Sigmoid colon (tissue), 7 donors: Measurements from ENCODE around the gene NEIL1. TPM values are rescaled to one million over a fixed set of nuclear protein-coding genes. Genes with fewer than 3 reads are reported as not detected.

ENCODE experiments used
- DNase-seq: peaks from one replicate; pipeline ENCODE4 v3.0.0-alpha.2; 2019
- H3K27ac ChIP-seq, 4 donors: fragments of 200-600 bp; sonication (generic); one replicate each; pipeline ENCODE4 v1.5.1; 2016 to 2019; ENCODE audit warnings: mild to moderate bottlenecking in 1 of 4
- H3K27me3 ChIP-seq, 3 donors: fragments of 200-600 bp; sonication (generic); one replicate each; pipeline ENCODE4 v1.5.1; 2019; ENCODE audit warnings: mild to moderate bottlenecking in 1 of 3
- H3K36me3 ChIP-seq, 4 donors: fragments of 200-600 bp; sonication (generic); one replicate each; pipeline ENCODE4 v1.5.1; 2016 to 2019
- H3K4me1 ChIP-seq, 4 donors: fragments of 200-600 bp; sonication (generic); one replicate each; pipeline ENCODE4 v1.5.1; 2017 to 2019
- H3K4me3 ChIP-seq, 4 donors: fragments of 200-600 bp; sonication (generic); one replicate each; pipeline ENCODE4 v1.5.1; 2017 to 2019; ENCODE audit warnings: mild to moderate bottlenecking in 2 of 4, moderate library complexity in 1 of 4
- H3K9me3 ChIP-seq, 4 donors: fragments of 200-600 bp in 3 of 4; sonication (generic) in 3 of 4; one replicate each; pipeline versions ENCODE4 v1.5.1 to v1.6.1; 2013 to 2019
- EP300 ChIP-seq, 4 donors: sonication (generic); formaldehyde crosslinking; IDR thresholded peaks; one replicate each; pipeline ENCODE4 v1.6.1; 2017; ENCODE audit warnings: antibody characterized with exemption in 4 of 4
- POLR2A ChIP-seq, 2 donors: fragments of 450-650 bp; IDR thresholded peaks; one replicate each; pipeline ENCODE4 v1.6.1; 2016; ENCODE audit warnings: antibody characterized with exemption in 2 of 2, mild to moderate bottlenecking in 2 of 2, moderate library complexity in 2 of 2
- POLR2AphosphoS5 ChIP-seq, 4 donors: sonication (generic); formaldehyde crosslinking; IDR thresholded peaks; one replicate each; pipeline ENCODE4 v1.6.1; 2017; ENCODE audit warnings: antibody characterized with exemption in 4 of 4
- WGBS, 2 donors: extraction: QIAGEN DNeasy Blood & Tissue Kit; methylation state at CpG; one replicate each; pipeline ENCODE4 v1.1.7; 2013; 5-methylcytosine and 5-hydroxymethylcytosine counted together
- intact Hi-C: fragments of 100-400 bp; cut with DNase I; formaldehyde crosslinking; loops from one replicate; pipeline ENCODE4 v1.15.1; 2023
- polyA plus RNA-seq, 3 donors: library from polyadenylated mRNA; stranded (reverse); fragments of 200-250 nt; gene quantifications; one replicate each; pipeline ENCODE4 v1.2.3, GENCODE V29; 2013
- total RNA-seq, 4 donors: library from RNA; depleted of rRNA; stranded (reverse); fragments of >200 nt; gene quantifications; one replicate each; pipeline ENCODE4 v1.1.0, GENCODE V29; 2016
- TF ChIP-seq, protein P1 (sequence below), 4 experiments: fragments of 450-650 bp in 3 of 4; fragments of 200-600 bp in 1 of 4; IDR thresholded peaks; one replicate each; pipeline ENCODE4 v1.5.1; 2016 to 2019; ENCODE audit warnings: antibody characterized with exemption in 4 of 4, mild to moderate bottlenecking in 3 of 4, moderate library complexity in 2 of 4
- donor health status: healthy with polysubstance abuse.
- donor health status: Bipolar disorder and iron deficiency.
- donor health status: healthy.

Gene NEIL1
- total and polyA plus RNA-seq, 7 donors: 5.4 to 51.5 (median 22.2) TPM

- Histone ChIP-seq H3K36me3 (peaks cover 14 to 41% (median 26%) of the 10 kb centered on the region in 4 donors), H3K4me3 (no peak overlapping the region), H3K27me3 (no peaks in the 10 kb centered on the region), H3K27ac (no peak overlapping the region), H3K4me1 (peaks cover 0 to 4% (median under 1%) of the 10 kb centered on the region in 4 donors), H3K9me3 (no peaks in the 10 kb centered on the region)
- TF ChIP-seq POLR2AphosphoS5 (IDR thresholded peaks at IDR 0.05): peak in 1 of 4 donors; percentile 14
- TF ChIP-seq POLR2A (IDR thresholded peaks at IDR 0.05): no peak
- no peak for DNase-seq
- WGBS, 2 donors: 87 to 89% methylated on average over 7 of the region's 7 CpGs
- intact Hi-C loops: no loop called here
Measured at GRCh38 chr15:75354454-75354853, 7.6 kb downstream of the NEIL1 start.

DNA sequence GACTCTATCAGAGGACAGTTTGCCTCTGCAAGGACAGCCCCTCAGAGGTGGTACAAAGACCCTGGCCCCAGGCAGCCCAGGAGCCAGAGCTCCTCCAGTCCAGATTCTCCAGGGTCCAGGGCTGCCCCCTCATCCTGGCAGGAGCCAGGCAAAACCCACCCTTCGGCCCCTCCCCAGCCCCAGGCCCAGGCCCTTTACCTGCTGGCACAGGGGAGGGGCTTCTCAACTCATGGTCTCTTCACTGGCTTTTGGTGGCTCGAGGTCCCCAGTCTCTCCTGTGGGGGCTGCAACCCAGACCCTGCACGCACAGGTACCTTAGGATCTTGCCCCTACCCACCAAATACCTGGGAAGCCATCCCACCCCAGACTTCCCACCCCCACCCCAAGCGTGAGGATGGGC lies 8.5 kb downstream of the NEIL1 start:
- Histone ChIP-seq H3K27ac (no peak overlapping the region), H3K36me3 (peaks cover 17 to 50% (median 34%) of the 10 kb centered on the region in 4 donors), H3K27me3 (no peaks in the 10 kb centered on the region), H3K4me3 (no peak overlapping the region), H3K9me3 (no peaks in the 10 kb centered on the region), H3K4me1 (no peaks in the 10 kb centered on the region)
- peak; percentile 50 for DNase-seq
- WGBS, 2 donors: 92 to 94% methylated on average over 4 of the region's 4 CpGs
- TF ChIP-seq POLR2AphosphoS5 (IDR thresholded peaks at IDR 0.05) (no peak), EP300 (IDR thresholded peaks at IDR 0.05) (no peak)
- TF ChIP-seq, protein P1, sequence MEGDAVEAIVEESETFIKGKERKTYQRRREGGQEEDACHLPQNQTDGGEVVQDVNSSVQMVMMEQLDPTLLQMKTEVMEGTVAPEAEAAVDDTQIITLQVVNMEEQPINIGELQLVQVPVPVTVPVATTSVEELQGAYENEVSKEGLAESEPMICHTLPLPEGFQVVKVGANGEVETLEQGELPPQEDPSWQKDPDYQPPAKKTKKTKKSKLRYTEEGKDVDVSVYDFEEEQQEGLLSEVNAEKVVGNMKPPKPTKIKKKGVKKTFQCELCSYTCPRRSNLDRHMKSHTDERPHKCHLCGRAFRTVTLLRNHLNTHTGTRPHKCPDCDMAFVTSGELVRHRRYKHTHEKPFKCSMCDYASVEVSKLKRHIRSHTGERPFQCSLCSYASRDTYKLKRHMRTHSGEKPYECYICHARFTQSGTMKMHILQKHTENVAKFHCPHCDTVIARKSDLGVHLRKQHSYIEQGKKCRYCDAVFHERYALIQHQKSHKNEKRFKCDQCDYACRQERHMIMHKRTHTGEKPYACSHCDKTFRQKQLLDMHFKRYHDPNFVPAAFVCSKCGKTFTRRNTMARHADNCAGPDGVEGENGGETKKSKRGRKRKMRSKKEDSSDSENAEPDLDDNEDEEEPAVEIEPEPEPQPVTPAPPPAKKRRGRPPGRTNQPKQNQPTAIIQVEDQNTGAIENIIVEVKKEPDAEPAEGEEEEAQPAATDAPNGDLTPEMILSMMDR (IDR thresholded peaks at IDR 0.05): no peak
- intact Hi-C loops: no loop called here

GRCh38 chr15:75356006-75356405 lies 9.2 kb downstream of the NEIL1 start:
- TF ChIP-seq POLR2AphosphoS5 (IDR thresholded peaks at IDR 0.05): no peak
- TF ChIP-seq POLR2A (IDR thresholded peaks at IDR 0.05): no peak
- TF ChIP-seq EP300 (IDR thresholded peaks at IDR 0.05): no peak
- TF ChIP-seq, protein P1 (IDR thresholded peaks at IDR 0.05): no peak
- Histone ChIP-seq H3K27ac (no peak overlapping the region), H3K36me3 (peaks cover 20 to 57% (median 35%) of the 10 kb centered on the region in 4 donors), H3K4me1 (no peaks in the 10 kb centered on the region), H3K9me3 (no peaks in the 10 kb centered on the region), H3K4me3 (no peak overlapping the region), H3K27me3 (no peaks in the 10 kb centered on the region)
- 92 to 93% methylated on average over 28 of the region's 28 CpGs for WGBS, 2 donors
- no peak for DNase-seq
- intact Hi-C loops: no loop called here

GRCh38 chr15:75356517-75356916 lies 9.7 kb downstream of the NEIL1 start:
- Histone ChIP-seq H3K36me3 (peaks cover 22 to 62% (median 37%) of the 10 kb centered on the region in 4 donors), H3K27ac (no peak overlapping the region), H3K9me3 (no peaks in the 10 kb centered on the region), H3K27me3 (no peaks in the 10 kb centered on the region), H3K4me3 (no peak overlapping the region), H3K4me1 (no peaks in the 10 kb centered on the region)
- TF ChIP-seq EP300 (IDR thresholded peaks at IDR 0.05): no peak
- 97% methylated on average over 20 of the region's 20 CpGs for WGBS, 2 donors
- no peak for DNase-seq
- intact Hi-C loops: no loop called here

- Histone ChIP-seq H3K4me1 (no peaks in the 10 kb centered on the region), H3K4me3 (no peak overlapping the region), H3K36me3 (peaks cover 25 to 78% (median 40%) of the 10 kb centered on the region in 4 donors), H3K9me3 (no peaks in the 10 kb centered on the region), H3K27ac (no peak overlapping the region), H3K27me3 (no peaks in the 10 kb centered on the region)
- no peak for TF ChIP-seq POLR2A (IDR thresholded peaks at IDR 0.05)
- TF ChIP-seq POLR2AphosphoS5 (IDR thresholded peaks at IDR 0.05): no peak
- no peak for TF ChIP-seq EP300 (IDR thresholded peaks at IDR 0.05)
- TF ChIP-seq, protein P1 (IDR thresholded peaks at IDR 0.05): no peak
- WGBS, 2 donors: 91 to 96% methylated on average over 17 of the region's 17 CpGs
- no peak for DNase-seq
- intact Hi-C loops: no loop called here
Measured at GRCh38 chr15:75357976-75358673, 11.3 kb downstream of the NEIL1 start.
